Upper lobe of right lung (tissue), 1 donor: ENCODE results near the gene SUPT20H. TPM values are rescaled to one million over a fixed set of nuclear protein-coding genes. Genes with fewer than 3 reads are reported as not detected.

Source experiments
- ATAC-seq: fragments of 200-7000 bp; cut with Tn5 transposase; one replicate; pipeline ENCODE4 v1.9.1; 2020; ENCODE audit warnings: mild to moderate bottlenecking, moderate library complexity
- DNase-seq: peaks from one replicate; pipeline ENCODE4 v3.0.0-alpha.2; 2020
- H3K27ac ChIP-seq: fragments of 200-600 bp; one replicate; pipeline ENCODE4 v1.8.0; 2022
- H3K27me3 ChIP-seq: fragments of 200-600 bp; one replicate; pipeline ENCODE4 v1.8.0; 2022; ENCODE audit warnings: mild to moderate bottlenecking
- H3K36me3 ChIP-seq: fragments of 200-600 bp; one replicate; pipeline ENCODE4 v1.8.0; 2022
- H3K4me1 ChIP-seq: fragments of 200-600 bp; one replicate; pipeline ENCODE4 v1.8.0; 2022
- H3K4me3 ChIP-seq: fragments of 200-600 bp; one replicate; pipeline ENCODE4 v1.8.0; 2022; ENCODE audit warnings: mild to moderate bottlenecking
- H3K9me3 ChIP-seq: fragments of 200-600 bp; one replicate; pipeline ENCODE4 v1.8.0; 2022
- CTCF ChIP-seq: fragments of 200-600 bp; IDR thresholded peaks from one replicate; pipeline ENCODE4 v1.8.0; 2022; ENCODE audit warnings: antibody characterized with exemption
- intact Hi-C: fragments of 100-400 bp; cut with DNase I; formaldehyde crosslinking; loops from one replicate; pipeline ENCODE4 v1.11.0; 2022
- total RNA-seq: library from RNA; stranded (reverse); fragmentation: NEBNext Ultra II Directional; extraction: Animal tissue kit (Norgen Biotek cat#: 25700); gene quantifications from one replicate; pipeline ENCODE4 v1.2.1, GENCODE V29; 2021
- donor health status: DM: no; HTN: yes; CAD: no; lungs with severe emphysema.

Gene SUPT20H
- total RNA-seq, 1 donor from 2014 or later = 60.3 TPM

DNA sequence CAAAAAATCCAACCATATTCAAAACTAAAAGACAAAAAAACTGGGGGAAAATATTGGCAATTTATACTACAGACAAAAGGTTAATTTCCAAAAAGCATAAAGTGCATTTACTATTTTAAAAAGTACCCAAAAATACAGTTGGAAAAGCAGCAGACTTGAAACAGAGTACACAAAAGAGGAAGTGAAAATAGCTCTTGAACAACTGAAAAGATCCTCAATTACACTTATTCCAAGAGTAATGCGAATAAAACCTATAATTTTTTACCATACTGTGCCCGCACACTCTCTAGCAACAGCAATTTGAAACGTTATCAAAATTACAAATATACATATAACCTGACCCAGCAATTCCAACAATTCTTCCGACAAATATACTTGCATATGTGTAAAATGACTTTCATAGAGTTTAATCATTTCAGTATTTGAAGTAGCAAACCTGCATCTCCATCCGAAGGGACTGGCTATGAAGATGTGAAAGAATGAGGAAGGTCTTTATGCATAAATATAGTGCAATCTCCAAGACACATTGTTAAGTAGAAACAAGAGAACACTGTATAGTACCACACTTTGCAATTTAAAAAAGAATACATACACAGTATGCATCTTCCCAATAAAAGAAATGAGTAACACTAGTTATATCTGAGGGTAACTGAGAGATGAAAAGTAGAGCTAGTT, 85.7 kb downstream of the SUPT20H start:
- Histone ChIP-seq H3K27me3 (no peaks in the 10 kb centered on the region), H3K36me3 (peaks cover 59% of the 10 kb centered on the region), H3K4me3 (no peak overlapping the region), H3K4me1 (no peaks in the 10 kb centered on the region), H3K9me3 (no peaks in the 10 kb centered on the region), H3K27ac (no peak overlapping the region)
- DNase-seq (no peak), ATAC-seq (no peak)
- intact Hi-C loops = no loop called here
- TF ChIP-seq CTCF = no peak

DNA sequence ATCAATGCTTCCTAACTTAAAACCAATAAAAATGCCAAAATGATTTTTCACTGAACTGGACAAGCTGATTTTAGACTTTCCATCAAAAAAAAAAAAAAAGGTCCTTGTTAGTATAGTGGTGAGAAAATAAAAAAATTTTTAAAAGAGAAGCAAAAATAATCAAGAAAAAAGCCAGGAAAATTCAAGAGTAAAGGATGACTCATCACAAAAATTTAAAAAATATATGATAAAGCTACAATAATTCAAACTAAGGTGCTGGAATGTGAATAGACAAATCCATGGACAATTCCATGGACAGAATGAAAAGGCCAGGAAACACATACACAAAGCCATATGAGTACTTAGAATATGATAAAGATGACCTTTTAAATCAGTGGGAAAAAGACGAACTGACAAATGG, 86.5 kb downstream of the SUPT20H start:
- TF ChIP-seq CTCF = no peak
- DNase-seq (no peak), ATAC-seq (no peak)
- no peaks in the 10 kb centered on the region for H3K4me1 ChIP-seq
- H3K9me3 ChIP-seq = no peaks in the 10 kb centered on the region
- H3K36me3 ChIP-seq = peaks cover 62% of the 10 kb centered on the region
- H3K4me3 ChIP-seq = no peak overlapping the region
- intact Hi-C loops = no loop called here
- no peak overlapping the region for H3K27ac ChIP-seq
- no peaks in the 10 kb centered on the region for H3K27me3 ChIP-seq

DNA sequence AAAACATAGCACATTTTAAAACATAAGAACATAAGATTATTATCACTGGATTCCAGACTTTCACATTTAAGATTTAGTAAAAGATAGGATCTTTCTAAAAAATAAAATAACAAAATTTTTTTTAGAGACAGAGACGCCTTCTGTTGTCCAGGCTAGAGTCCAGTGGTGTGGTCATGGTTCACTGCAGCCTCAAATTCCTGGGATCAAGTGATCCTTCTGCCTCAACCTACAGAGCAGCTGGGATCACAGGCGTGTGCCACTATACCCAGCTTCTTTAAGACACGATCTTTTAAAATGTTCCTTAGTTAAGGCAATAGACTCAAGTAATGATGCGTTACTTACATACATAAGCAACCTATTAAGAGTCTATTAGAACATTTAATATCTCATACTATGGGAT, 93.1 kb downstream of the SUPT20H start:
- H3K9me3 ChIP-seq = no peaks in the 10 kb centered on the region
- H3K27ac ChIP-seq = no peak overlapping the region
- H3K36me3 ChIP-seq = peaks cover 84% of the 10 kb centered on the region
- H3K4me3 ChIP-seq = no peak overlapping the region
- no peak for DNase-seq
- no peak for ATAC-seq
- no peaks in the 10 kb centered on the region for H3K4me1 ChIP-seq
- H3K27me3 ChIP-seq = no peaks in the 10 kb centered on the region
- no peak for TF ChIP-seq CTCF
- intact Hi-C loops = no loop called here

- intact Hi-C loops = no loop called here
- no peak for DNase-seq
- Histone ChIP-seq H3K4me3 (no peak overlapping the region), H3K27me3 (no peaks in the 10 kb centered on the region), H3K27ac (no peak overlapping the region), H3K4me1 (no peaks in the 10 kb centered on the region), H3K9me3 (no peaks in the 10 kb centered on the region), H3K36me3 (peaks cover 84% of the 10 kb centered on the region)
- no peak for ATAC-seq
- TF ChIP-seq CTCF = no peak
Observed at GRCh38 chr13:36965767-36966166, 93.7 kb downstream of the SUPT20H start.

- H3K4me3 ChIP-seq = no peak overlapping the region
- peaks cover 52% of the 10 kb centered on the region for H3K36me3 ChIP-seq
- no peaks in the 10 kb centered on the region for H3K9me3 ChIP-seq
- no peaks in the 10 kb centered on the region for H3K27me3 ChIP-seq
- TF ChIP-seq CTCF = no peak
- H3K27ac ChIP-seq = no peak overlapping the region
- intact Hi-C loops = no loop called here
- ATAC-seq (no peak), DNase-seq (no peak)
- no peaks in the 10 kb centered on the region for H3K4me1 ChIP-seq
Observed at GRCh38 chr13:36959456-36960116, 99.9 kb downstream of the SUPT20H start.

Other genes with a start within 250 kb of the SUPT20H start
- gene RFXAP, start 240.5 kb downstream of the SUPT20H start, total RNA-seq = 5.3 TPM
- 21.5 TPM for gene SMAD9, start 139.4 kb downstream of the SUPT20H start, total RNA-seq
- gene ALG5, start 60.3 kb downstream of the SUPT20H start, total RNA-seq = 27.2 TPM
- gene EXOSC8, start 58.9 kb downstream of the SUPT20H start, total RNA-seq = 30.7 TPM
- not detected for gene CSNK1A1L, start 46.0 kb upstream of the SUPT20H start, total RNA-seq